ENCODE data around the gene SETD2. TPM values are rescaled to one million over a fixed set of nuclear protein-coding genes. Genes with fewer than 3 reads are reported as not detected.

The SETD2 gene
- total and polyA plus RNA-seq, 4 donors: 7.6 to 37.6 (median 19.0) TPM

DNA sequence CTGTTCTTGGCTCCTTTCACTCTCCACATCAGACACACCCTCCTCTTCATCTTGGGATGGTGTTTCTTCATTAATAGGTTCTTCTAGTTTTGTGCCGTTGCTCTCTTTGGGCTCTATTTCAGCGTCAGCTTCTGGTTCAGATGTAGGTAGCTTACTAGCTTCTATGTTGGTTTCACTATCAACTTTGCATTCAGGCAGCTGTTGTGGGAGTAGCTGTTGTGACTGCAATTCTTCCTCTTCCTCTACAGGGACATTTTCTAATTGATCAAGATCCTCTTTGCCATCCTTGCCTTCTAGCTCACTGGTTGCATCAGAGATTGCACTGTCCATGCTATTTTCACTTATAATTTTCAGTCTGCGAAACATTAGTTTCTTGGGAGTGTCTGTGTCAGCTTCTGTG is 80.1 kb downstream of the SETD2 start:
- TF ChIP-seq, protein P1, sequence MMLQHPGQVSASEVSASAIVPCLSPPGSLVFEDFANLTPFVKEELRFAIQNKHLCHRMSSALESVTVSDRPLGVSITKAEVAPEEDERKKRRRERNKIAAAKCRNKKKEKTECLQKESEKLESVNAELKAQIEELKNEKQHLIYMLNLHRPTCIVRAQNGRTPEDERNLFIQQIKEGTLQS (IDR thresholded peaks at IDR 0.05): no peak
- TF ChIP-seq RXRA (IDR thresholded peaks at IDR 0.05) (no peak), HNF4A (conservative IDR thresholded peaks at IDR 0.05) (no peak), GABPA (IDR thresholded peaks at IDR 0.05 in 1 of 2, conservative IDR thresholded peaks at IDR 0.05 in 1 of 2) (no peak), FOXA2 (IDR thresholded peaks at IDR 0.05) (no peak)
- TF ChIP-seq, protein P2, sequence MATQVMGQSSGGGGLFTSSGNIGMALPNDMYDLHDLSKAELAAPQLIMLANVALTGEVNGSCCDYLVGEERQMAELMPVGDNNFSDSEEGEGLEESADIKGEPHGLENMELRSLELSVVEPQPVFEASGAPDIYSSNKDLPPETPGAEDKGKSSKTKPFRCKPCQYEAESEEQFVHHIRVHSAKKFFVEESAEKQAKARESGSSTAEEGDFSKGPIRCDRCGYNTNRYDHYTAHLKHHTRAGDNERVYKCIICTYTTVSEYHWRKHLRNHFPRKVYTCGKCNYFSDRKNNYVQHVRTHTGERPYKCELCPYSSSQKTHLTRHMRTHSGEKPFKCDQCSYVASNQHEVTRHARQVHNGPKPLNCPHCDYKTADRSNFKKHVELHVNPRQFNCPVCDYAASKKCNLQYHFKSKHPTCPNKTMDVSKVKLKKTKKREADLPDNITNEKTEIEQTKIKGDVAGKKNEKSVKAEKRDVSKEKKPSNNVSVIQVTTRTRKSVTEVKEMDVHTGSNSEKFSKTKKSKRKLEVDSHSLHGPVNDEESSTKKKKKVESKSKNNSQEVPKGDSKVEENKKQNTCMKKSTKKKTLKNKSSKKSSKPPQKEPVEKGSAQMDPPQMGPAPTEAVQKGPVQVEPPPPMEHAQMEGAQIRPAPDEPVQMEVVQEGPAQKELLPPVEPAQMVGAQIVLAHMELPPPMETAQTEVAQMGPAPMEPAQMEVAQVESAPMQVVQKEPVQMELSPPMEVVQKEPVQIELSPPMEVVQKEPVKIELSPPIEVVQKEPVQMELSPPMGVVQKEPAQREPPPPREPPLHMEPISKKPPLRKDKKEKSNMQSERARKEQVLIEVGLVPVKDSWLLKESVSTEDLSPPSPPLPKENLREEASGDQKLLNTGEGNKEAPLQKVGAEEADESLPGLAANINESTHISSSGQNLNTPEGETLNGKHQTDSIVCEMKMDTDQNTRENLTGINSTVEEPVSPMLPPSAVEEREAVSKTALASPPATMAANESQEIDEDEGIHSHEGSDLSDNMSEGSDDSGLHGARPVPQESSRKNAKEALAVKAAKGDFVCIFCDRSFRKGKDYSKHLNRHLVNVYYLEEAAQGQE (IDR thresholded peaks at IDR 0.05): no peak
- TF ChIP-seq, protein P3, sequence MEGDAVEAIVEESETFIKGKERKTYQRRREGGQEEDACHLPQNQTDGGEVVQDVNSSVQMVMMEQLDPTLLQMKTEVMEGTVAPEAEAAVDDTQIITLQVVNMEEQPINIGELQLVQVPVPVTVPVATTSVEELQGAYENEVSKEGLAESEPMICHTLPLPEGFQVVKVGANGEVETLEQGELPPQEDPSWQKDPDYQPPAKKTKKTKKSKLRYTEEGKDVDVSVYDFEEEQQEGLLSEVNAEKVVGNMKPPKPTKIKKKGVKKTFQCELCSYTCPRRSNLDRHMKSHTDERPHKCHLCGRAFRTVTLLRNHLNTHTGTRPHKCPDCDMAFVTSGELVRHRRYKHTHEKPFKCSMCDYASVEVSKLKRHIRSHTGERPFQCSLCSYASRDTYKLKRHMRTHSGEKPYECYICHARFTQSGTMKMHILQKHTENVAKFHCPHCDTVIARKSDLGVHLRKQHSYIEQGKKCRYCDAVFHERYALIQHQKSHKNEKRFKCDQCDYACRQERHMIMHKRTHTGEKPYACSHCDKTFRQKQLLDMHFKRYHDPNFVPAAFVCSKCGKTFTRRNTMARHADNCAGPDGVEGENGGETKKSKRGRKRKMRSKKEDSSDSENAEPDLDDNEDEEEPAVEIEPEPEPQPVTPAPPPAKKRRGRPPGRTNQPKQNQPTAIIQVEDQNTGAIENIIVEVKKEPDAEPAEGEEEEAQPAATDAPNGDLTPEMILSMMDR (IDR thresholded peaks at IDR 0.05; ENCODE audit: low read depth, low read length, missing input control): no peak
- Histone ChIP-seq H3K9ac (ENCODE audit: low read depth in 1 of 2, low read length in 2 of 2) (no peak overlapping the region), H3K36me3 (ENCODE audit: control insufficient read depth in 4 of 4, insufficient read depth in 3 of 4, low read depth in 1 of 4, low read length in 3 of 4) (peaks cover 8 to 44% (median 41%) of the 10 kb centered on the region in 4 donors), H3K4me1 (ENCODE audit: control insufficient read depth in 4 of 4, insufficient read depth in 4 of 4, low read length in 3 of 4) (no peaks in the 10 kb centered on the region), H3K27ac (ENCODE audit: low read depth in 1 of 2, low read length in 2 of 2) (no peak overlapping the region), H3K9me3 (ENCODE audit: control insufficient read depth in 4 of 4, low read length in 3 of 4) (no peaks in the 10 kb centered on the region), H3K27me3 (ENCODE audit: control insufficient read depth in 4 of 4, insufficient read depth in 4 of 4, low read length in 3 of 4) (no peaks in the 10 kb centered on the region), H3K4me3 (ENCODE audit: low read depth in 1 of 3, low read length in 3 of 3) (no peak overlapping the region)
- no peak for DNase-seq (ENCODE audit: low spot score)
- 90% methylated on average over 3 of the region's 3 CpGs for WGBS

DNA sequence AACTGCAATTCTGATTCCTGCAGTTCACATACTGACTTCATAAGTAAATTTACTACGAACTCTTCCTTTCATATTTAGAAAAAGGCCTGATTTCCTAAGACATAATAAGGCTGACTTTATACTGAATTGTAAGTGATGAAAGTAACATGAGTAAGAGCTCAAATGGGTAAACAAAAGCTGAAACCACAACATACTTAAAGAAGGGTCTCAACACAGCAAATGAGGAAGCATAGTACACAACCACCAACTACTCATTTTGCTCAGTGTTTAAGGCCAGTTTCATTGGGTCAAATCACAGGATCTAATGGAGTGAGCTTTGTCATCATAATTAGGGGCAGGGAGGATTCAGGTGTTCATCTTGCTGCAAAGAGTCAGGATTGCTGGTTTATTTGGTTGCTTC is 81.4 kb downstream of the SETD2 start:
- H3K9ac ChIP-seq (ENCODE audit: low read depth in 1 of 2, low read length in 2 of 2): no peak overlapping the region
- no peaks in the 10 kb centered on the region for H3K27me3 ChIP-seq (ENCODE audit: control insufficient read depth in 4 of 4, insufficient read depth in 4 of 4, low read length in 3 of 4)
- H3K27ac ChIP-seq (ENCODE audit: low read depth in 1 of 2, low read length in 2 of 2): no peak overlapping the region
- no peak overlapping the region for H3K4me3 ChIP-seq (ENCODE audit: low read depth in 1 of 3, low read length in 3 of 3)
- WGBS: 92% methylated on average over 1 of the region's 1 CpG
- H3K4me1 ChIP-seq (ENCODE audit: control insufficient read depth in 4 of 4, insufficient read depth in 4 of 4, low read length in 3 of 4): no peaks in the 10 kb centered on the region
- TF ChIP-seq, protein P3 (IDR thresholded peaks at IDR 0.05; ENCODE audit: low read depth, low read length, missing input control): no peak
- TF ChIP-seq, protein P4, sequence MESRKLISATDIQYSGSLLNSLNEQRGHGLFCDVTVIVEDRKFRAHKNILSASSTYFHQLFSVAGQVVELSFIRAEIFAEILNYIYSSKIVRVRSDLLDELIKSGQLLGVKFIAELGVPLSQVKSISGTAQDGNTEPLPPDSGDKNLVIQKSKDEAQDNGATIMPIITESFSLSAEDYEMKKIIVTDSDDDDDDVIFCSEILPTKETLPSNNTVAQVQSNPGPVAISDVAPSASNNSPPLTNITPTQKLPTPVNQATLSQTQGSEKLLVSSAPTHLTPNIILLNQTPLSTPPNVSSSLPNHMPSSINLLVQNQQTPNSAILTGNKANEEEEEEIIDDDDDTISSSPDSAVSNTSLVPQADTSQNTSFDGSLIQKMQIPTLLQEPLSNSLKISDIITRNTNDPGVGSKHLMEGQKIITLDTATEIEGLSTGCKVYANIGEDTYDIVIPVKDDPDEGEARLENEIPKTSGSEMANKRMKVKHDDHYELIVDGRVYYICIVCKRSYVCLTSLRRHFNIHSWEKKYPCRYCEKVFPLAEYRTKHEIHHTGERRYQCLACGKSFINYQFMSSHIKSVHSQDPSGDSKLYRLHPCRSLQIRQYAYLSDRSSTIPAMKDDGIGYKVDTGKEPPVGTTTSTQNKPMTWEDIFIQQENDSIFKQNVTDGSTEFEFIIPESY (IDR thresholded peaks at IDR 0.05): no peak
- no peak for TF ChIP-seq HNF4A (conservative IDR thresholded peaks at IDR 0.05)
- no peak for TF ChIP-seq NR2F2 (IDR thresholded peaks at IDR 0.05)
- TF ChIP-seq FOXA2 (IDR thresholded peaks at IDR 0.05): no peak
- no peak for TF ChIP-seq GABPA (IDR thresholded peaks at IDR 0.05 in 1 of 2, conservative IDR thresholded peaks at IDR 0.05 in 1 of 2)
- TF ChIP-seq, protein P2 (IDR thresholded peaks at IDR 0.05): no peak
- TF ChIP-seq, protein P5, sequence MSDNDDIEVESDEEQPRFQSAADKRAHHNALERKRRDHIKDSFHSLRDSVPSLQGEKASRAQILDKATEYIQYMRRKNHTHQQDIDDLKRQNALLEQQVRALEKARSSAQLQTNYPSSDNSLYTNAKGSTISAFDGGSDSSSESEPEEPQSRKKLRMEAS (IDR thresholded peaks at IDR 0.05): no peak
- no peak for TF ChIP-seq RXRA (IDR thresholded peaks at IDR 0.05)
- no peak for TF ChIP-seq HNF4G (IDR thresholded peaks at IDR 0.05)
- TF ChIP-seq SP1 (IDR thresholded peaks at IDR 0.05): no peak
- TF ChIP-seq JUND (IDR thresholded peaks at IDR 0.05): no peak
- no peak for TF ChIP-seq EGR1 (IDR thresholded peaks at IDR 0.05; ENCODE audit: low read depth in 2 of 2)
- TF ChIP-seq, protein P1 (IDR thresholded peaks at IDR 0.05): no peak
- TF ChIP-seq YY1 (IDR thresholded peaks at IDR 0.05): no peak
- TF ChIP-seq TAF1 (conservative IDR thresholded peaks at IDR 0.05): no peak
- DNase-seq (ENCODE audit: low spot score): no peak
- no peaks in the 10 kb centered on the region for H3K9me3 ChIP-seq (ENCODE audit: control insufficient read depth in 4 of 4, low read length in 3 of 4)
- peaks cover 8 to 45% (median 41%) of the 10 kb centered on the region in 4 donors for H3K36me3 ChIP-seq (ENCODE audit: control insufficient read depth in 4 of 4, insufficient read depth in 3 of 4, low read depth in 1 of 4, low read length in 3 of 4)
